ENCODE measurements around the gene OGFOD1.

GRCh38 chr16:56409195-56409594 is 42.2 kb upstream of the OGFOD1 start:
- TF ChIP-seq POLR2A (IDR thresholded peaks at IDR 0.05) (no peak), CTCF (IDR thresholded peaks at IDR 0.05 in 8 of 11, conservative IDR thresholded peaks at IDR 0.05 in 3 of 11) (no peak), POLR2AphosphoS5 (IDR thresholded peaks at IDR 0.05) (no peak)

Measured in spleen (tissue), 7 donors.